Measurements from ENCODE around the gene CCDC12.

- TF ChIP-seq, protein P1, sequence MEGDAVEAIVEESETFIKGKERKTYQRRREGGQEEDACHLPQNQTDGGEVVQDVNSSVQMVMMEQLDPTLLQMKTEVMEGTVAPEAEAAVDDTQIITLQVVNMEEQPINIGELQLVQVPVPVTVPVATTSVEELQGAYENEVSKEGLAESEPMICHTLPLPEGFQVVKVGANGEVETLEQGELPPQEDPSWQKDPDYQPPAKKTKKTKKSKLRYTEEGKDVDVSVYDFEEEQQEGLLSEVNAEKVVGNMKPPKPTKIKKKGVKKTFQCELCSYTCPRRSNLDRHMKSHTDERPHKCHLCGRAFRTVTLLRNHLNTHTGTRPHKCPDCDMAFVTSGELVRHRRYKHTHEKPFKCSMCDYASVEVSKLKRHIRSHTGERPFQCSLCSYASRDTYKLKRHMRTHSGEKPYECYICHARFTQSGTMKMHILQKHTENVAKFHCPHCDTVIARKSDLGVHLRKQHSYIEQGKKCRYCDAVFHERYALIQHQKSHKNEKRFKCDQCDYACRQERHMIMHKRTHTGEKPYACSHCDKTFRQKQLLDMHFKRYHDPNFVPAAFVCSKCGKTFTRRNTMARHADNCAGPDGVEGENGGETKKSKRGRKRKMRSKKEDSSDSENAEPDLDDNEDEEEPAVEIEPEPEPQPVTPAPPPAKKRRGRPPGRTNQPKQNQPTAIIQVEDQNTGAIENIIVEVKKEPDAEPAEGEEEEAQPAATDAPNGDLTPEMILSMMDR (IDR thresholded peaks at IDR 0.05 in 2 of 3, conservative IDR thresholded peaks at IDR 0.05 in 1 of 3; ENCODE audit: insufficient read depth in 2 of 3, low read depth in 1 of 3, low read length in 3 of 3) = no peak
- TF ChIP-seq LARP7 (IDR thresholded peaks at IDR 0.05) (no peak), USF2 (CRISPR knock-in tag; IDR thresholded peaks at IDR 0.05) (no peak), REST (IDR thresholded peaks at IDR 0.05; ENCODE audit: borderline replicate concordance) (no peak), REST (CRISPR knock-in tag; IDR thresholded peaks at IDR 0.05; ENCODE audit: low read depth) (no peak), TAF1 (IDR thresholded peaks at IDR 0.05; ENCODE audit: control insufficient read depth, extremely low read depth, insufficient read depth, low read length, severe bottlenecking) (no peak), ZNF140 (CRISPR knock-in tag; IDR thresholded peaks at IDR 0.05) (no peak), SRSF3 (IDR thresholded peaks at IDR 0.05; ENCODE audit: insufficient read depth, low read length) (no peak), POLR2AphosphoS2 (IDR thresholded peaks at IDR 0.05; ENCODE audit: low read length) (no peak)
- TF ChIP-seq, protein P2, sequence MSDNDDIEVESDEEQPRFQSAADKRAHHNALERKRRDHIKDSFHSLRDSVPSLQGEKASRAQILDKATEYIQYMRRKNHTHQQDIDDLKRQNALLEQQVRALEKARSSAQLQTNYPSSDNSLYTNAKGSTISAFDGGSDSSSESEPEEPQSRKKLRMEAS (CRISPR knock-in tag; IDR thresholded peaks at IDR 0.05) = no peak
- TF ChIP-seq, protein P3, sequence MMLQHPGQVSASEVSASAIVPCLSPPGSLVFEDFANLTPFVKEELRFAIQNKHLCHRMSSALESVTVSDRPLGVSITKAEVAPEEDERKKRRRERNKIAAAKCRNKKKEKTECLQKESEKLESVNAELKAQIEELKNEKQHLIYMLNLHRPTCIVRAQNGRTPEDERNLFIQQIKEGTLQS (IDR thresholded peaks at IDR 0.05) = no peak
- TF ChIP-seq, protein P3 (CRISPR knock-in tag; conservative IDR thresholded peaks at IDR 0.05) = no peak
Observed at GRCh38 chr3:46993986-46994385, 17.4 kb upstream of the CCDC12 start.
